Calu3 (cell line): Measurements from ENCODE around the gene MTMR1. TPM values are rescaled to one million over a fixed set of nuclear protein-coding genes. Genes with fewer than 3 reads are reported as not detected.

Source experiments
- BruUV-seq: library from RNA; stranded (reverse); fragments of 400-500 nt; replicated peaks from 2 replicates; lab custom pipeline; 2021; lab: Mats Ljungman, UMichigan
- CTCF ChIA-PET: fragments of 300-600 bp; sonication (Branson Sonifier 250); formaldehyde crosslinking; loops from one replicate; lab custom pipeline; 2022; ENCODE audit warnings: antibody characterized with exemption; lab: Charles Lee
- DNase-seq: peaks from one replicate; pipeline ENCODE4 v3.0.0; 2022
- H3K27ac Mint-ChIP-seq: one replicate; pipeline ENCODE4 v1.8.0; 2022; ENCODE audit warnings: mixed read lengths; ENCODE audit not compliant: unreplicated experiment
- H3K27me3 Mint-ChIP-seq: one replicate; pipeline ENCODE4 v1.8.0; 2022; ENCODE audit warnings: mixed read lengths; ENCODE audit not compliant: unreplicated experiment
- H3K36me3 Mint-ChIP-seq: one replicate; pipeline ENCODE4 v1.8.0; 2022; ENCODE audit warnings: mild to moderate bottlenecking, moderate library complexity, mixed read lengths; ENCODE audit not compliant: insufficient read depth, unreplicated experiment
- H3K4me1 Mint-ChIP-seq: one replicate; pipeline ENCODE4 v1.8.0; 2022; ENCODE audit warnings: mild to moderate bottlenecking, low read depth, mixed read lengths; ENCODE audit not compliant: unreplicated experiment
- H3K4me3 Mint-ChIP-seq: one replicate; pipeline ENCODE4 v1.8.0; 2022; ENCODE audit warnings: mild to moderate bottlenecking, low read depth, moderate library complexity, mixed read lengths; ENCODE audit not compliant: unreplicated experiment
- H3K9me3 Mint-ChIP-seq: one replicate; pipeline ENCODE4 v1.8.0; 2022; ENCODE audit warnings: low read depth, mixed read lengths; ENCODE audit not compliant: unreplicated experiment
- intact Hi-C: fragments of 100-400 bp; cut with micrococcal nuclease; formaldehyde crosslinking; loops from one replicate; pipeline ENCODE4 v1.10.0; 2022; ENCODE audit not compliant: unreplicated experiment
- total RNA-seq: library from RNA; stranded (reverse); gene quantifications from 2 replicates; pipeline ENCODE4 v1.2.3, GENCODE V29; 2022
- TF ChIP-seq, protein P1 (sequence below): fragments of 200-600 bp; IDR thresholded peaks from one replicate; pipeline ENCODE4 v1.8.0; 2022; ENCODE audit warnings: antibody characterized with exemption; ENCODE audit not compliant: unreplicated experiment

The MTMR1 gene
- total RNA-seq, 1 experiment from 2014 or later: 49.1 TPM

GRCh38 chrX:150683112-150683511 is 10.1 kb upstream of the MTMR1 start:
- Mint-ChIP-seq H3K36me3 (no peaks in the 10 kb centered on the region), H3K9me3 (no peaks in the 10 kb centered on the region), H3K27ac (no peak overlapping the region), H3K4me3 (no peak overlapping the region), H3K27me3 (no peaks in the 10 kb centered on the region), H3K4me1 (peaks cover 2% of the 10 kb centered on the region)
- BruUV-seq: no TSS peak
- intact Hi-C loops: loop anchor here (1.0 to 10.0 kb wide), 3 partner anchors 33 to 721 kb away; partner anchors contain the start of gene MAMLD1
- CTCF ChIA-PET: interaction anchor here (1.1 to 1.2 kb wide), 2 partner anchors 32 to 35 kb away, joined by 4 read pairs; no protein-coding TSS in a partner anchor
- DNase-seq: no peak
- TF ChIP-seq, protein P1, sequence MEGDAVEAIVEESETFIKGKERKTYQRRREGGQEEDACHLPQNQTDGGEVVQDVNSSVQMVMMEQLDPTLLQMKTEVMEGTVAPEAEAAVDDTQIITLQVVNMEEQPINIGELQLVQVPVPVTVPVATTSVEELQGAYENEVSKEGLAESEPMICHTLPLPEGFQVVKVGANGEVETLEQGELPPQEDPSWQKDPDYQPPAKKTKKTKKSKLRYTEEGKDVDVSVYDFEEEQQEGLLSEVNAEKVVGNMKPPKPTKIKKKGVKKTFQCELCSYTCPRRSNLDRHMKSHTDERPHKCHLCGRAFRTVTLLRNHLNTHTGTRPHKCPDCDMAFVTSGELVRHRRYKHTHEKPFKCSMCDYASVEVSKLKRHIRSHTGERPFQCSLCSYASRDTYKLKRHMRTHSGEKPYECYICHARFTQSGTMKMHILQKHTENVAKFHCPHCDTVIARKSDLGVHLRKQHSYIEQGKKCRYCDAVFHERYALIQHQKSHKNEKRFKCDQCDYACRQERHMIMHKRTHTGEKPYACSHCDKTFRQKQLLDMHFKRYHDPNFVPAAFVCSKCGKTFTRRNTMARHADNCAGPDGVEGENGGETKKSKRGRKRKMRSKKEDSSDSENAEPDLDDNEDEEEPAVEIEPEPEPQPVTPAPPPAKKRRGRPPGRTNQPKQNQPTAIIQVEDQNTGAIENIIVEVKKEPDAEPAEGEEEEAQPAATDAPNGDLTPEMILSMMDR: no peak

- Mint-ChIP-seq H3K36me3 (no peaks in the 10 kb centered on the region), H3K4me1 (peaks cover 8% of the 10 kb centered on the region), H3K9me3 (peaks cover 3% of the 10 kb centered on the region), H3K27me3 (no peaks in the 10 kb centered on the region), H3K4me3 (no peak overlapping the region), H3K27ac (no peak overlapping the region)
- CTCF ChIA-PET: interaction anchor here (0.6 to 1.2 kb wide), 3 partner anchors 32 to 35 kb away, joined by 3 to 4 read pairs (median 4); no protein-coding TSS in a partner anchor
- intact Hi-C loops: loop anchor here (1.0 to 10.0 kb wide), 3 partner anchors 33 to 721 kb away; partner anchors contain the start of gene MAMLD1
- peak; percentile 32 for DNase-seq
- BruUV-seq: no TSS peak
- TF ChIP-seq, protein P1: no peak
Measured at GRCh38 chrX:150683536-150684146, 9.6 kb upstream of the MTMR1 start.

DNA sequence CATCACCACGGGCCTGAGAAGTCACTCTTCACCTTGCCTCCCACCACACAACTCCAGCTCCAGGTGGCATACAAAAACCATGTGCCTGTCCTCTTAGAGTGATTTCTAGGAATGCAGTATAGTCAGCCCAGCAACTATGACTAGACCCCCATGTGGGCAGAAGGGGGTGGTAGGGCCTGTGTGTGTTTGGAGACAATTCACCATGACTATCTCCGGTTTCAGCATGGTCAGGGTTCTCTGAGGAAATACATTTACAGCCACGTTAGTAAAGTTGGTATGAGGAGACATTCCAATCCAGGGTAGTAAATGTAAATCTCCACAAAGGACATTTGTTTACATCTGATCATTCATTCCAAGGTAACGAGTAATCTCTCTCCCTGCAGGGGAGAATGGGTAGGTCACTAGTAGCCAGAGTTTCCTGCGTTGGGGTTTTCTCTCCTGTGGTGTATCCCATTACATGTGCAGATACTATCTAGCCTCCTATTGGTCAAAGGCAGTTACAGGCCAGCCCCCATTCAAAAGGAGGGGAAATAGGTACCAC is 4.2 kb upstream of the MTMR1 start:
- H3K36me3 Mint-ChIP-seq: peaks cover 19% of the 10 kb centered on the region
- H3K9me3 Mint-ChIP-seq: peaks cover 5% of the 10 kb centered on the region
- peak overlapping the region; percentile 30 for H3K4me3 Mint-ChIP-seq
- DNase-seq: peak; percentile 70
- CTCF ChIA-PET: no interaction called here
- peaks cover 15% of the 10 kb centered on the region for H3K4me1 Mint-ChIP-seq
- H3K27me3 Mint-ChIP-seq: no peaks in the 10 kb centered on the region
- no TSS peak for BruUV-seq
- intact Hi-C loops: loop anchor here (10.0 kb wide), 1 partner anchor 324 kb away; the partner anchor contains the start of gene MAMLD1
- TF ChIP-seq, protein P1: no peak
- peak overlapping the region; percentile 81 for H3K27ac Mint-ChIP-seq

GRCh38 chrX:150690126-150690525 is 3.1 kb upstream of the MTMR1 start:
- H3K9me3 Mint-ChIP-seq: peaks cover 5% of the 10 kb centered on the region
- DNase-seq: peak; percentile 20

More at GRCh38 chrX:150690126-150690525, 3.1 kb upstream of the MTMR1 start:
- no peak overlapping the region for H3K4me3 Mint-ChIP-seq
- no peaks in the 10 kb centered on the region for H3K27me3 Mint-ChIP-seq
- peak overlapping the region; percentile 81 for H3K27ac Mint-ChIP-seq
- no TSS peak for BruUV-seq
- TF ChIP-seq, protein P1: no peak
- intact Hi-C loops: no loop called here
- peaks cover 21% of the 10 kb centered on the region for H3K4me1 Mint-ChIP-seq
- CTCF ChIA-PET: no interaction called here
- H3K36me3 Mint-ChIP-seq: peaks cover 23% of the 10 kb centered on the region
